Fibroblast of skin of left quadriceps (primary cell): ENCODE measurements around the gene ABCB11.

Experiments
- DNase-seq, 2 experiments: peaks; one replicate each; pipeline ENCODE4 v3.0.0-alpha.2; 2013; ENCODE audit warnings: low read depth in 2 of 2

The ABCB11 gene

GRCh38 chr2:168930242-168930641 lies 100.9 kb downstream of the ABCB11 start:
- DNase-seq, result no peak

- no peak for DNase-seq
Measured at GRCh38 chr2:168929031-168929430, 102.1 kb downstream of the ABCB11 start.

GRCh38 chr2:168928113-168928831 lies 102.9 kb downstream of the ABCB11 start:
- no peak for DNase-seq

- no peak for DNase-seq
Measured at GRCh38 chr2:168926621-168927386, 104.3 kb downstream of the ABCB11 start.

- DNase-seq, result no peak
Measured at GRCh38 chr2:168920504-168921157, 110.5 kb downstream of the ABCB11 start.

- DNase-seq, result no peak
Measured at GRCh38 chr2:168916331-168916675, 114.8 kb downstream of the ABCB11 start.

GRCh38 chr2:168915441-168916330 lies 115.4 kb downstream of the ABCB11 start:
- no peak for DNase-seq

- no peak for DNase-seq
Measured at GRCh38 chr2:168913495-168913894, 117.6 kb downstream of the ABCB11 start.

- DNase-seq, result no peak
Measured at GRCh38 chr2:168912901-168913369, 118.2 kb downstream of the ABCB11 start.

- no peak for DNase-seq
Measured at GRCh38 chr2:168912466-168912865, 118.7 kb downstream of the ABCB11 start.

GRCh38 chr2:168910330-168910729 lies 120.8 kb downstream of the ABCB11 start:
- DNase-seq, result no peak

GRCh38 chr2:168907940-168908662 lies 123.0 kb downstream of the ABCB11 start:
- no peak for DNase-seq

GRCh38 chr2:168904358-168904757 lies 126.8 kb downstream of the ABCB11 start:
- no peak for DNase-seq

- DNase-seq, result no peak
Measured at GRCh38 chr2:168903888-168904287, 127.2 kb downstream of the ABCB11 start.

- DNase-seq, result no peak
Measured at GRCh38 chr2:168901003-168901402, 130.1 kb downstream of the ABCB11 start, which contains the start of gene G6PC2. Gene G6PC2 (plus strand): TSS chr2:168901291. CDS start chr2:168901332, 41 bp downstream.

GRCh38 chr2:168897449-168897848 lies 133.7 kb downstream of the ABCB11 start:
- no peak for DNase-seq

GRCh38 chr2:168896783-168897182 lies 134.3 kb downstream of the ABCB11 start:
- DNase-seq, result no peak

- no peak for DNase-seq
Measured at GRCh38 chr2:168895771-168896170, 135.4 kb downstream of the ABCB11 start.

GRCh38 chr2:168894720-168895119 lies 136.4 kb downstream of the ABCB11 start:
- DNase-seq, result no peak

GRCh38 chr2:168894101-168894500 lies 137.0 kb downstream of the ABCB11 start:
- no peak for DNase-seq

GRCh38 chr2:168892327-168892726 lies 138.8 kb downstream of the ABCB11 start:
- no peak for DNase-seq
